Measurements from ENCODE around the gene DYRK4. TPM values are rescaled to one million over a fixed set of nuclear protein-coding genes. Genes with fewer than 3 reads are reported as not detected.

Gene DYRK4
- total RNA-seq, 3 donors from 2014 or later (not counting 1 experiment from before 2014, with no cell fraction given): 11.3 to 15.3 (median 14.2) TPM

GRCh38 chr12:4572680-4573079 lies 10.7 kb downstream of the DYRK4 start:
- no peak overlapping the region for H3K27ac ChIP-seq (ENCODE audit: low read length)
- H3K27me3 Mint-ChIP-seq (ENCODE audit: low read depth in 2 of 2): peaks cover 2 to 23% of the 10 kb centered on the region in 2 donors

GRCh38 chr12:4579305-4580102 lies 17.5 kb downstream of the DYRK4 start:
- H3K36me3 ChIP-seq (ENCODE audit: control insufficient read depth, insufficient read depth, low read length): no peaks in the 10 kb centered on the region

More at GRCh38 chr12:4572680-4573079, 10.7 kb downstream of the DYRK4 start:
- 92% methylated on average over 6 of the region's 7 CpGs for WGBS (ENCODE audit: insufficient coverage)
- no peaks in the 10 kb centered on the region for H3K36me3 ChIP-seq (ENCODE audit: control insufficient read depth, insufficient read depth, low read length)
- H3K36me3 Mint-ChIP-seq: no peaks in the 10 kb centered on the region
- H3K4me1 ChIP-seq (ENCODE audit: control insufficient read depth, insufficient read depth, low read length): peaks cover 7% of the 10 kb centered on the region
- no peaks in the 10 kb centered on the region for H3K9me3 Mint-ChIP-seq
- intact Hi-C loops (cut with micrococcal nuclease): no loop called here
- no peak overlapping the region for H3K4me3 ChIP-seq (ENCODE audit: low read length)
- ATAC-seq: no peak
- no peaks in the 10 kb centered on the region for H3K9me3 ChIP-seq (ENCODE audit: control insufficient read depth, insufficient read depth, low read length)
- H3K4me3 Mint-ChIP-seq: no peak overlapping the region
- DNase-seq: no peak
- H3K4me1 Mint-ChIP-seq: no peaks in the 10 kb centered on the region
- TF ChIP-seq CTCF (IDR thresholded peaks at IDR 0.05): no peak
- H3K27ac Mint-ChIP-seq: no peak overlapping the region
- no peaks in the 10 kb centered on the region for H3K27me3 ChIP-seq (ENCODE audit: control insufficient read depth, insufficient read depth, low read length)

GRCh38 chr12:4580281-4580688 lies 18.3 kb downstream of the DYRK4 start:
- H3K4me3 ChIP-seq (ENCODE audit: low read length): no peak overlapping the region
- intact Hi-C loops (cut with micrococcal nuclease): no loop called here
- 80% methylated on average over 3 of the region's 3 CpGs for WGBS (ENCODE audit: insufficient coverage)
- no peaks in the 10 kb centered on the region for H3K9me3 Mint-ChIP-seq
- no peak overlapping the region for H3K27ac Mint-ChIP-seq
- H3K27me3 ChIP-seq (ENCODE audit: control insufficient read depth, insufficient read depth, low read length): no peaks in the 10 kb centered on the region
- H3K4me3 Mint-ChIP-seq: no peak overlapping the region
- no peaks in the 10 kb centered on the region for H3K36me3 Mint-ChIP-seq
- no peak for TF ChIP-seq CTCF (IDR thresholded peaks at IDR 0.05)
- no peak overlapping the region for H3K27ac ChIP-seq (ENCODE audit: low read length)
- no peak for ATAC-seq
- H3K9me3 ChIP-seq (ENCODE audit: control insufficient read depth, insufficient read depth, low read length): no peaks in the 10 kb centered on the region
- DNase-seq: no peak
- H3K36me3 ChIP-seq (ENCODE audit: control insufficient read depth, insufficient read depth, low read length): no peaks in the 10 kb centered on the region
- H3K27me3 Mint-ChIP-seq (ENCODE audit: low read depth in 2 of 2): peaks cover 12 to 53% of the 10 kb centered on the region in 2 donors
- H3K4me1 Mint-ChIP-seq: no peaks in the 10 kb centered on the region
- no peaks in the 10 kb centered on the region for H3K4me1 ChIP-seq (ENCODE audit: control insufficient read depth, insufficient read depth, low read length)

More at GRCh38 chr12:4579305-4580102, 17.5 kb downstream of the DYRK4 start:
- ATAC-seq: no peak
- no peaks in the 10 kb centered on the region for H3K27me3 ChIP-seq (ENCODE audit: control insufficient read depth, insufficient read depth, low read length)
- no peaks in the 10 kb centered on the region for H3K9me3 ChIP-seq (ENCODE audit: control insufficient read depth, insufficient read depth, low read length)
- no peak for TF ChIP-seq CTCF (IDR thresholded peaks at IDR 0.05)
- H3K27ac ChIP-seq (ENCODE audit: low read length): no peak overlapping the region
- Mint-ChIP-seq H3K4me3 (no peak overlapping the region), H3K27me3 (ENCODE audit: low read depth in 2 of 2) (peaks cover 12 to 53% of the 10 kb centered on the region in 2 donors), H3K9me3 (no peaks in the 10 kb centered on the region), H3K27ac (no peak overlapping the region), H3K36me3 (no peaks in the 10 kb centered on the region), H3K4me1 (no peaks in the 10 kb centered on the region)
- intact Hi-C loops (cut with micrococcal nuclease): no loop called here
- no peaks in the 10 kb centered on the region for H3K4me1 ChIP-seq (ENCODE audit: control insufficient read depth, insufficient read depth, low read length)
- DNase-seq: peak in 1 of 2 donors; percentile 32
- 32% methylated on average over 7 of the region's 8 CpGs for WGBS (ENCODE audit: insufficient coverage)
- no peak overlapping the region for H3K4me3 ChIP-seq (ENCODE audit: low read length)
